HG02852 (cell line): Measurements from ENCODE around the gene STK38L.

Experiments
- ATAC-seq: cut with Tn5 transposase; IDR thresholded peaks from one replicate; pipeline ENCODE4 v1.9.1; 2021; ENCODE audit warnings: mild to moderate bottlenecking, moderate library complexity; ENCODE audit not compliant: unreplicated experiment

The STK38L gene

DNA sequence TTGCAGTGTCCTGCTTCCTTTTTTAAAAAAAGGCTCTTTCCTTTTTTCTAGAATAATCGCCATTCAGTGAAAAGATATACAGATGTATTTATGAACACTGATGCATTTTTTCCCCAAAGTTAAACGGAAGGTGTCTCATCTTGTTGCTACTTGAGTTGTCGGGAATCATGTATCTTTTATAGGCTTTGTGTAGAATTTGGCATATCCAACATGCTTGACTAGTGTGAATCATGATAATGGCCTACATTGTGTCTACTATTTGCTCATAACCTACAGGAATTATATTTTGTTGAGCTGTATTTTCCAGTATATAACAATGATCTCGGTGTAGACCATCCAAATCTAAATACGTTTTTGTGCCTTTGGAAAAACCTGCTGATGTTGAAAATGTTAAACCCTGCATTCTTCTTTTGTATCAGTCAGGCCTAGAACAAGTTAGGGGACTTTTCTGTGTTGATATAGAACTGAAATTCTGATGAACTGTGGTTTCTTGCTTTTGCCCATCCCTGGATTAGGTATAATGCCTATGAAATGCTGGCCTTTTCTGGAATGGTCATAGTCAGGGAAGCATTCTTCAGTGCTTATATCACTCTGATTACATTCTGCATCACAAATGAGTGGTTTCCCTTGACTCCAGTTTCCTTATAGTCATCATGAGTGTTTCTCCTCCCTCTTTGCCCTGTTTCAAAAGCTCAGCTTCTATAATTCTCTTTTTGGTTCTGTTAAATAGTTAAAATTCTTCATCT lies 99.3 kb downstream of the STK38L start:
- no peak for ATAC-seq

DNA sequence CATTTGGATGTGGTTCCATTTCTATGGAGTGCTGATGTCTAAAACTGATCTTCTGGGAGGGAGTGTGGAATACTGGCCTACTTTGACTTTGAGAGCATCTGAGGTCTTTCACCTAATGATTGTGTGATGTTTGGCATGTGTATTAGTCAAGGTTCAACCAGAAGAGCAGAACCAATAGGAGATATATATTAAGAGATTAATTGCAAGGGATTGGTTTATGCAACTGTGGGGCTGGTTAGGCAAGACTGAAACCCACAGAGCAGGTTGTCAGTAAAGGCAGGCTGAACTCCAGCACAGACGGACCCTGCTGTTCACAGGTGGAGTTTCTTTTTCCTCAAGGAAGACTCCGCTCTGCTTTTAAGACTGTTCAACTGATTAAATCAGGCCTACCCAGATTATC lies 100.2 kb downstream of the STK38L start:
- no peak for ATAC-seq

DNA sequence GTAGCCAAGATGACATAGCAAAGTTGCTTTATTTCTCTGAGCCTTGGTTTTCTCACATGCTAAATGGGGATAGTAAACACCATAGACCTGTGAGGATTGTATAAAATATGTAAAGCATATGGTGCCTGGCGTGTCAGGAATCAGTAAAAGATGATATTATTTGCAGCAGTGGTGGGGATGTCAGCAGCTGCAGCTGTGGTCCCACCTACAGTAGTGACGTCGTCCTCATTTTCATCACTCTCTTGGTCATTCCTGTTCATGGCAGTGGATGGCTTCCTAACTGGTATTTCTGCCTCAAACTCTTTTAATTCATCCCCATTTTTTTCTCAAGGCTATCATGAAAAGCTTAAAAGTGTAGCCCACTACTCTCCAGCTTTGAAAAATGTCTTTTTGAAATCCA lies 100.7 kb downstream of the STK38L start:
- no peak for ATAC-seq

DNA sequence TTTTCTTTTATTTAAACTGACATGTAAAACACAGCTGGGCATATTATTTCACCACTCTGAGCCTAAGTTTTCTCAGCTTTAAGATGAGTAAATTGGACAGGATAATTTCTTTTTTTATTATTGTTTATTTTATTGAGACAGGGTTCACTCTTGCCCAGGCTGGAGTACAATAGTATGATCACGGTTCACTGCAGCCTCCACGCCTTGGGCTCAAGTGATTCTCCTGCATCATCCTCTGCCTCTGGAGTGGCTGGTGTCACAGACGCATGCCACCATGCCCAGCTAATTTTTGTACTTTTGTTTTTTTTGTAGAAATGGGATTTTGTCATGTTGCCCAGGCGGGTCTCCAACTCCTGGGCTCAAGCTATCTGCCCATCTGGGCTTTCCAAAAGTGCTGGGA lies 101.3 kb downstream of the STK38L start:
- ATAC-seq, result no peak

DNA sequence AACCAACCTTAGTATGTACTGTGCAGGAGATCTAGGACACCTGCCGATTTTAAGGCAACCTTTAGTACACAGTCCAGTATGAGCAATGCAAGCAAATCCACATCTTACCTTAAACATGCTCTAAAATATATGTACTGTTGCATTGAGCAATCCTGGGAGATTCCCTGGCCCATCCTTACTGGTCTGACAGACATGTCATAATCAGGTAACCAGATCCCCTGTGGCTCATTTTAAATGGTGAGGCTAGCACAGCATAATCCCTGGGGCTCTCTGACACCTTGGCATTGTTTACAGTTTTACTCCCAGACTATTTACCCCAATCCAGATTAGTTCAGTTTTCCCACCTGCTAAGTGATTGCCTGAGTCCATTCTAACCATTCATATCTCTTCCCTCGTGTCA lies 103.7 kb downstream of the STK38L start:
- no peak for ATAC-seq

DNA sequence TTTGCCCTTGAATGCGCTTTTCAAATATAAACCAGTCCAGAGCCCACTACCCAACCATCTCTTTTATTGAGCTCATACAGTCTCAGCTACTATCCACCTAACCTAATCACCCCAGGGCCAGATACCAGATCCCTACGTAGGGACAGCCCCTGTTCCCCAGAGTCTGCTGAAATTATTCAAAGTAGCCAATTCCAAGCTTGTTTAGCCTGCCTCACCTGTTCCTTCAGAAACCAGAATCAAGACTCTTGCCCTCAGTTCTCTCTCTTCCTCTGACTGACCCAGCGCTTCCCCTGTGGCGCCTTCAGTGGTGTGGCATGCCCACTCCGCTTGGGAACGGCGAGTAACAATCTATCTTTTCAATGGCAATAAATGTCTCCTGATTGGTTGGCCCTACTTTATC lies 107.4 kb downstream of the STK38L start:
- ATAC-seq, result no peak

DNA sequence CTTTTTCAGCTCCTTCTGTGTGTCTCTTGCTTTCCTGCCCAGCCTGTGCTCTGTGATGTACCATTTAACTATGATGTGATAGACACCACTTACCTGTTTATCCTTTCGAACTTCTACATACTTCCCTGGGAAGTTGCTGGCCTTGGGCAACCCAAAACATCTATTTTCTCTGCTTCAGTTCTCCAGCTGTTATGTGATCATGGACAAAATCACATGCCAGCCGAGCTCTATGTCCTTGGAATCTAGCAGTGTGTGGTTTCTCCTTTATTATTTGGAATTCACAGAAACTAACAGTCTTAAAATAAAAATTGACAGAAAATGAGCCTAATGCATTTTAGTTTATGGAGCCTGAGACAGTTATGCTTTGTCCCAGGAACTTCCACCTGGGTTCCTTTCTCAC lies 111.4 kb downstream of the STK38L start:
- no peak for ATAC-seq

DNA sequence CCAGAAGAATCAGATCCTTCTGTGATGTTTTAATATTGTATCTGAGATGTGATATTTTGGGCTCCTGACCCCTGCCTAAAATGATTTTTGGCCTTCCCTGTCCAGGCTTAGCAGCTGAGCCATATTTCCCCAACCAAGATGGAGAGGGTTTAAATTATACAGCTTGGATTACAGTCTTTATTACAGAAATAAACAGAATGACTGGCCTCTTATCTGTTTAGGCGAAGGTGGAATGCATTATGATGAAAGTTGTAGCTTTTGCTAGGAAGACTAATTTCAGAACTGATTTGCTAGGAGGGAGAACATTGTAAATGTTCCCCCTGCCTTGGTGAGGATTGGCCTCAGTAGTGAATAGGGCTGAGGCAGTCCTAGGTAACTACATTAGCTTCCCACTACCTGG lies 111.9 kb downstream of the STK38L start:
- ATAC-seq, result no peak

DNA sequence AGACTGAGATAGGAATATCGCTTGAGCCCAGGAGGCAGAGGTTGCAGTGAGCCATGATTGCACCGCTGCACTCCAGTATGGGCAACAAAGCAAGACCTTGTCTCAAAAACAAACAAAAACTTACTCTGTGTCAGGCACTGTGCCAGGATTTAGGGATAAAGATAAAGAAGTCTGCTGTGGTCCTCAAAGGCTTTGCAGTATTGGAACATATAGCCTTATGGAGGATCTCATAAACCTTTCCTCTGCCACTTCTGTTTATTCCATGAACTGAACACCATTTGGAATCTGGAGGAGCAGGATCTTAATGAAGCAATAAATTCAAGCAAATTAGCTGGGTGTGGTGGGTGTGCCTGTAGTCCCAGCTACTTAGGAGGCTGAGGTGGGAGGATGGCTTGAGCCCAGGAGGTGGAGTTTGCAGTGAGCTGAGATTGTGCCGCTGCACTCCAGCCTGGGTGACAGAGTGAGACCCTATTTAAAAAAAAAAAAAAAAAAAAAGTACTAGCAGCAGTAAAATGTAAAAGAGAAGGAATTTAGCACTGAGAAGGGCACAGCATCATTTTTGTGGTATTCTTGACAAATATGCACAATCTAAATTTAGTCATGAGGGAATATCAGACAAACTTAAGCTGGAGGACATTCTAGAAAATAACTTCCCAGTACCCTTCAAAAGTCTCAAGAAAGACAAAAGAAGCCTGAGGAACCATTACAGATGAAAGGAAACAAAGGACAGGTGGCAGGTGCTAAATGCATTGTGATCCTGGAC lies 115.7 kb downstream of the STK38L start:
- ATAC-seq, result no peak

DNA sequence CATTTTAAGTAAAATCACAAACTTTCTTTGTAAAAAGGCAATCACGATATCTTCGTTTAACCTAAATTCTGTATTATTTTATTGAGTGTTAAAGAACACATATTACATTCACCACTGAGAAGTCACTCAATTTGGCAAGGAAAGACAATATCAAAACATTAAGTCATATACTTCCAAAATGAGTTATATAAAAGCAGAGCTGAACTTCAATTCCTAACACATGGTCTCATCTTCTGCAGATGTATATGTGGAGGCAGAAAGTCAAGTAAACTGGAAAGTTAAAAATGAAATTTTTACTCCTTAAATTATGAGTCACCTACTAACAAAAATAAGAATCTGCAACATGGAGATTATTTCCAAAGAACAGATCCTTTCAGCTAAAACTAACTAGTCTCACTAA lies 117.3 kb downstream of the STK38L start:
- ATAC-seq, result no peak

DNA sequence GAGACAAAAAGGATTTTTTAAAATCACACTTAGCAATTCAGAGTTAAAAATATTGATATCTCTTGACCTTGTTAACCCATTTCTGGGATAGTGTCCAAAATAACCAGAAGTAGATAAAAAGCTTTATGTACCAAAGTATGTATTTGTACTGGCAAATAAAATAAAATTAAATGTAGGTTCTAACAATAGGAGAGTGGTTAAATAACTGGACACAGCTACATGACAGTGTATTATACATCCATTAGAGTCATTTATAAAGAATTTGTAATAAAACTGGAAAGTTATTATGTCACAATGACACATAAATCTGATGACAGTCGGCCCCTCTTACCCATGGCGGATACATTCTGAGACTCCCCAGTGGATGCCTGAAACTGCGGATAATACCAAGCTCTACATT lies 122.5 kb downstream of the STK38L start:
- ATAC-seq, result no peak

DNA sequence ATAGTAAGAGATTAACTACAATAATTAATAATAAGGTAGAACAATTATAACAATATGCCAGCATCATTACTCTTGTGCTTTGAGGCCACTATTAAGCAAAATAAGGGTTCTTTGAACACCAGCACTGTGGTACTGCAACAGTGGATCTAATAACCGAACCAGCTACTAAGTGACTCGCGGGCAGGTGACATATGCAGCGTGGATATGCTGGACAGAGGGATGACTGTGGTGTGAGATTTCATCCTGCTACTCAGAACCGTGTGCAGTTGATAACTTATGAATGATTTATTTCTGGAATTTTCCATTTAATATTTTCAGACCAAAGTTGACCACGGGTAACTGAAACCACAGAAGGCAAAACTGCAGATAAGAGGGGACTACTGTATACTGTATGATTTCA lies 123.0 kb downstream of the STK38L start:
- ATAC-seq, result no peak
